ENCODE measurements around the gene POLN. TPM values are rescaled to one million over a fixed set of nuclear protein-coding genes. Genes with fewer than 3 reads are reported as not detected.

Gene POLN
- total and polyA plus RNA-seq, 2 of the 4 experiments (the other 2 are of a cell fraction): 0.63 to 0.72 TPM

DNA sequence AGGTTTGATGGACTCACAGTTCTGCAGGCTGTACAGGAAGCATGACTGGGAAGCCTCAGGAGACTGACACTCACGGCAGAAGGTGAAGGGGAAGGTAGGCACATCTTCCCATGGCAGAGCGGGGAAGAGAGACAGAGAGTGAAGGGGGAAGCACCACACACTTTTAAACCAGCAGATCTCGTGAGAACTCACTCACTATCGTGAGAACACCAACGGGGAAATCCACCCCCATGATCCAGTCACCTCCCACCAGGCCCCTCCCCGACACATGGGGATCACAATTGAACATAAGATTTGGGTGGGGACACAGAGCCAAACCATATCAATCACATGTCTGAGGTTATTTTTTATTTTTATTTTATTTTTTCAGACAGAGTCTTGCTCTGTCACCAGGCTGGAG is 187.7 kb downstream of the POLN start:
- in situ Hi-C loops (cut with MboI; ENCODE audit: low sequenced_read_pairs): no loop called here
- WGBS, 2 experiments (ENCODE audit: extremely low coverage in 2 of 2, insufficient read length in 1 of 2): no CpG with 5 or more reads among the region's 6 CpGs

More for the DNA sequence above, 187.7 kb downstream of the POLN start:
- Histone ChIP-seq H2BK15ac (ENCODE audit: low read depth, low read length) (no peak overlapping the region), H3K4me2 (ENCODE audit: low read depth, low read length) (no peak overlapping the region), H3K27me3 (ENCODE audit: control insufficient read depth, insufficient read depth, low read length) (peaks cover 42% of the 10 kb centered on the region), H3K9ac (ENCODE audit: low read depth, low read length) (no peak overlapping the region), H3K4me1 (ENCODE audit: control insufficient read depth, insufficient read depth, low read length) (peaks cover 1% of the 10 kb centered on the region; the same call in 1 of the 2 replicates), H2AK5ac (ENCODE audit: low read depth, low read length) (no peak overlapping the region), H2BK5ac (ENCODE audit: low read depth, low read length, poor library complexity, severe bottlenecking) (no peak overlapping the region), H4K5ac (ENCODE audit: low read depth, low read length) (no peak overlapping the region), H3K14ac (replicated peaks; ENCODE audit: low read depth, low read length) (no peak overlapping the region), H3K4ac (ENCODE audit: low read depth, low read length) (no peak overlapping the region), H4K8ac (ENCODE audit: low read depth in 2 of 2, low read length in 2 of 2) (no peak overlapping the region), H3K23ac (ENCODE audit: low read depth, low read length) (no peak overlapping the region), H3K18ac (ENCODE audit: low read depth, low read length) (no peak overlapping the region), H3K4me3 (ENCODE audit: insufficient read depth, low read depth, low read length) (no peak overlapping the region), H2AK9ac (replicated peaks; ENCODE audit: low read depth, low read length, poor library complexity) (no peak overlapping the region), H3K56ac (ENCODE audit: extremely low read depth, insufficient read depth, low read length) (no peak overlapping the region), H4K91ac (ENCODE audit: insufficient read depth, low read depth, low read length) (no peak overlapping the region), H3K36me3 (ENCODE audit: control insufficient read depth, insufficient read depth, low read length) (no peaks in the 10 kb centered on the region), H3K27ac (ENCODE audit: insufficient read depth, low read length) (no peak overlapping the region), H2BK120ac (ENCODE audit: low read depth, low read length) (no peak overlapping the region), H3K9me1 (ENCODE audit: insufficient read depth, low read length) (no peaks in the 10 kb centered on the region), H3K79me1 (ENCODE audit: low read depth in 1 of 2, low read length in 2 of 2) (no peaks in the 10 kb centered on the region), H2AFZ (replicated peaks; ENCODE audit: low read length, poor library complexity) (no peak overlapping the region), H2BK20ac (ENCODE audit: low read depth, low read length) (no peak overlapping the region), H3K9me3 (ENCODE audit: control insufficient read depth, insufficient read depth, low read length) (no peaks in the 10 kb centered on the region; the same call in 1 of the 2 replicates), H4K20me1 (ENCODE audit: insufficient read depth, low read length) (no peaks in the 10 kb centered on the region)
- no peak for TF ChIP-seq NFE2L2 (IDR thresholded peaks at IDR 0.05; ENCODE audit: low read depth, low read length)
- no peak for TF ChIP-seq CEBPB (IDR thresholded peaks at IDR 0.05; ENCODE audit: low read depth, low read length)
- TF ChIP-seq RAD21 (IDR thresholded peaks at IDR 0.05; ENCODE audit: low read length): no peak
- no peak for TF ChIP-seq USF2 (IDR thresholded peaks at IDR 0.05; ENCODE audit: low read depth, low read length)
- TF ChIP-seq CTCF (conservative IDR thresholded peaks at IDR 0.05; ENCODE audit: low read depth, low read length): no peak
- no peak for TF ChIP-seq MAFK (IDR thresholded peaks at IDR 0.05; ENCODE audit: low read depth, low read length)
- no peak for TF ChIP-seq MAZ (IDR thresholded peaks at IDR 0.05; ENCODE audit: borderline replicate concordance, low read depth, low read length)
- TF ChIP-seq, protein P1, sequence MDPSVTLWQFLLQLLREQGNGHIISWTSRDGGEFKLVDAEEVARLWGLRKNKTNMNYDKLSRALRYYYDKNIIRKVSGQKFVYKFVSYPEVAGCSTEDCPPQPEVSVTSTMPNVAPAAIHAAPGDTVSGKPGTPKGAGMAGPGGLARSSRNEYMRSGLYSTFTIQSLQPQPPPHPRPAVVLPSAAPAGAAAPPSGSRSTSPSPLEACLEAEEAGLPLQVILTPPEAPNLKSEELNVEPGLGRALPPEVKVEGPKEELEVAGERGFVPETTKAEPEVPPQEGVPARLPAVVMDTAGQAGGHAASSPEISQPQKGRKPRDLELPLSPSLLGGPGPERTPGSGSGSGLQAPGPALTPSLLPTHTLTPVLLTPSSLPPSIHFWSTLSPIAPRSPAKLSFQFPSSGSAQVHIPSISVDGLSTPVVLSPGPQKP (IDR thresholded peaks at IDR 0.05; ENCODE audit: borderline replicate concordance, low read depth, low read length): no peak
- TF ChIP-seq RCOR1 (IDR thresholded peaks at IDR 0.05; ENCODE audit: insufficient replicate concordance, low read length): no peak
- TF ChIP-seq SMC3 (IDR thresholded peaks at IDR 0.05; ENCODE audit: low read depth, low read length): no peak
- TF ChIP-seq BHLHE40 (IDR thresholded peaks at IDR 0.05; ENCODE audit: low read depth, low read length): no peak
- no peak for TF ChIP-seq MXI1 (IDR thresholded peaks at IDR 0.05; ENCODE audit: borderline replicate concordance, low read depth, low read length)
- no peak for TF ChIP-seq POLR2A (IDR thresholded peaks at IDR 0.05; ENCODE audit: low read depth, low read length)
- ATAC-seq (ENCODE audit: low read depth): no peak
- no peak for DNase-seq
- ChIA-PET CTCF (no interaction called here), POLR2A (ENCODE audit: unreplicated experiment) (no interaction called here)
- BruUV-seq (replicated peaks): no TSS peak
- dilution Hi-C loops (cut with HindIII; ENCODE audit: low sequenced_read_pairs, unreplicated experiment) (no loop called here), intact Hi-C loops (cut with micrococcal nuclease) (no loop called here)

All from IMR-90 (cell line).